Mesenchymal stem cell (in vitro differentiated cells and primary cell): Measurements from ENCODE around the gene COLGALT1.

ENCODE experiments used
- DNase-seq: peaks from one replicate; pipeline ENCODE4 v3.0.0-alpha.2; 2013
- H2AFZ ChIP-seq: one replicate; pipeline ENCODE4 v1.6.1; 2013; ENCODE audit warnings: low read depth, mild to moderate bottlenecking, control low read depth, inconsistent platforms, low read length, moderate library complexity
- H2AK5ac ChIP-seq: 2 replicates; pipeline ENCODE4 v1.6.1; 2013; ENCODE audit warnings: low read length, moderate library complexity, mild to moderate bottlenecking, inconsistent platforms; ENCODE audit not compliant: severe bottlenecking
- H2BK120ac ChIP-seq: one replicate; pipeline ENCODE4 v1.6.1; 2013; ENCODE audit warnings: low read depth, mild to moderate bottlenecking, inconsistent platforms, low read length, moderate library complexity
- H2BK12ac ChIP-seq, 2 experiments: one replicate each; pipeline ENCODE4 v1.6.1; 2013; ENCODE audit warnings: inconsistent platforms in 2 of 2, low read length in 2 of 2, mild to moderate bottlenecking in 2 of 2, moderate library complexity in 2 of 2, control low read depth in 1 of 2
- H2BK15ac ChIP-seq: one replicate; pipeline ENCODE4 v1.6.1; 2013; ENCODE audit warnings: mild to moderate bottlenecking, low read depth, inconsistent platforms; ENCODE audit not compliant: poor library complexity, severe bottlenecking
- H2BK5ac ChIP-seq: 2 replicates; pipeline ENCODE4 v1.6.1; 2013; ENCODE audit warnings: low read depth, mild to moderate bottlenecking, low read length, control low read depth, inconsistent platforms; ENCODE audit not compliant: poor library complexity, severe bottlenecking
- H3K14ac ChIP-seq, 2 experiments: one replicate each; pipeline ENCODE4 v1.6.1; 2013; ENCODE audit warnings: inconsistent platforms in 2 of 2, low read length in 2 of 2, control low read depth in 1 of 2, mild to moderate bottlenecking in 1 of 2, moderate library complexity in 1 of 2
- H3K18ac ChIP-seq, 2 experiments: one replicate each; pipeline ENCODE4 v1.6.1; 2013; ENCODE audit warnings: inconsistent platforms in 2 of 2, low read length in 2 of 2, control low read depth in 1 of 2, low read depth in 1 of 2, mild to moderate bottlenecking in 1 of 2
- H3K23ac ChIP-seq, 2 experiments: one replicate each; pipeline ENCODE4 v1.6.1; 2013; ENCODE audit warnings: inconsistent platforms in 2 of 2, low read length in 2 of 2, mild to moderate bottlenecking in 2 of 2, moderate library complexity in 2 of 2, control low read depth in 1 of 2
- H3K27ac ChIP-seq: 2 replicates; pipeline ENCODE4 v1.5.1; 2013; ENCODE audit warnings: mild to moderate bottlenecking, moderate library complexity, low read length, control low read depth, inconsistent platforms; ENCODE audit not compliant: poor library complexity, severe bottlenecking
- H3K27me3 ChIP-seq, 2 experiments: 2 replicates each; pipeline versions ENCODE4 v1.6.1 to v1.7.0; 2013; ENCODE audit warnings: low read length in 2 of 2, mild to moderate bottlenecking in 2 of 2, moderate library complexity in 2 of 2, control low read depth in 1 of 2, inconsistent platforms in 1 of 2; ENCODE audit not compliant: control insufficient read depth in 1 of 2, insufficient read depth in 1 of 2
- H3K36me3 ChIP-seq, 2 experiments: 2 replicates each; pipeline versions ENCODE4 v1.6.1 to v1.7.0; 2013; ENCODE audit warnings: low read length in 2 of 2, control low read depth in 1 of 2, inconsistent platforms in 1 of 2, low read depth in 1 of 2, mild to moderate bottlenecking in 1 of 2; ENCODE audit not compliant: insufficient read depth in 2 of 2, control insufficient read depth in 1 of 2
- H3K4ac ChIP-seq, 2 experiments: one replicate each; pipeline ENCODE4 v1.6.1; 2013; ENCODE audit warnings: inconsistent platforms in 2 of 2, low read length in 2 of 2, mild to moderate bottlenecking in 2 of 2, moderate library complexity in 2 of 2, control low read depth in 1 of 2, low read depth in 1 of 2
- H3K4me1 ChIP-seq: 2 replicates; pipeline ENCODE4 v1.6.1; 2013; ENCODE audit warnings: low read depth, low read length, control low read depth; ENCODE audit not compliant: control insufficient read depth, insufficient read depth
- H3K4me2 ChIP-seq: 2 replicates; pipeline ENCODE4 v1.6.1; 2013; ENCODE audit warnings: low read length, mild to moderate bottlenecking, inconsistent platforms; ENCODE audit not compliant: poor library complexity, severe bottlenecking
- H3K4me3 ChIP-seq, 2 experiments: 2 replicates each; pipeline versions ENCODE4 v1.5.1 to v1.7.0; 2013; ENCODE audit warnings: low read length in 2 of 2, mild to moderate bottlenecking in 2 of 2, control low read depth in 1 of 2, low read depth in 1 of 2; ENCODE audit not compliant: insufficient read depth in 1 of 2
- H3K79me1 ChIP-seq: replicated peaks from 2 replicates; pipeline ENCODE4 v1.6.1; 2013; ENCODE audit warnings: mild to moderate bottlenecking, control low read depth, low read length, inconsistent platforms; ENCODE audit not compliant: poor library complexity, severe bottlenecking
- H3K9ac ChIP-seq: 2 replicates; pipeline ENCODE4 v1.7.0; 2013; ENCODE audit warnings: mild to moderate bottlenecking, low read length, moderate library complexity
- H3K9me3 ChIP-seq: 2 replicates; pipeline ENCODE4 v1.7.0; 2013; ENCODE audit warnings: mild to moderate bottlenecking, low read length; ENCODE audit not compliant: control insufficient read depth
- H4K8ac ChIP-seq: one replicate; pipeline ENCODE4 v1.6.1; 2013; ENCODE audit warnings: inconsistent platforms, mild to moderate bottlenecking, low read length, moderate library complexity
- H4K91ac ChIP-seq: one replicate; pipeline ENCODE4 v1.6.1; 2013; ENCODE audit warnings: mild to moderate bottlenecking, low read length, inconsistent platforms
- WGBS: methylation state at CpG from one replicate; pipeline ENCODE4 v1.1.7; 2013; ENCODE audit warnings: mixed read lengths; 5-methylcytosine and 5-hydroxymethylcytosine counted together

COLGALT1 gene

DNA sequence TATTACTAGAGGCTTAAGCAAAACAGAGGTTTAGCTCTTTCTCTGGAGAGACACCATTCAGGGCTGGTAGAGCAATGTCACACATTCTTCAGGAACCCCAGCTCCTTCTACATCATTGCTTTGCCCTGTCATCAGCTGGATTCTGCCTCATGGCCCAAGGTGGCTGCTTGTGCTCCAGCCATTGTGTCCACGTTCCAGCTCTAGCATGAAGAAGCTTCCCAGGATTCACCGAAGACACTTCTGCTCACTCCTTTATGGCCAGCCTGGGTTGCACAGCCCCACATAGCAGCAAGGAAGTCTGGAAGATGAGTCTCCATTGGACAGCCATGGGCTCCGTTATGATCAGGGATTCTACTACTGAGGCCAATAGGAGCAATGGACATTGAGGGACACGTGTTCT, 30.8 kb upstream of the COLGALT1 start:
- WGBS: 98% methylated on average over 4 of the region's 4 CpGs
- H3K4me3 ChIP-seq: no peak overlapping the region

DNA sequence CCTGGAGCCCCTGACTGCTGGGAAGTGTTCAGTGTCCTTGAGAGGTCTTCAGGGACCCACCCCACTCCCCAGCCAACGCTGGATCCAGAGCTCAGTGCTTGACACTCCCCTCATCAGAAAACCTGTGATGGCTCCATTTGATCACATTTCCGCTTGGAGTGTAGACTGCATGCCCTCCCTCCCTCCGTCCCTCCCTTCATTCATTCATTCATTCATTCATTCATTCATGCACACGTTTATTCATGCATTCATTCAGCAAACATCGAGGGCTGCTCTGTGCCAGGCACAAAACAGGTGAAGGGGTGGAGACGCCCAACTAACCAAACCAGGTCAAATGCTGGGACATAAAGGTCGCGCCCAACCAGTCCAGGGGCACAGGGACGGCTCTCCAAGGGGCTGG, 30.3 kb upstream of the COLGALT1 start:
- H3K27ac ChIP-seq: no peak overlapping the region
- H3K9me3 ChIP-seq: peaks cover 16% of the 10 kb centered on the region
- DNase-seq: no peak
- peaks cover 2% of the 10 kb centered on the region for H3K4me1 ChIP-seq
- no peak overlapping the region for H3K4me3 ChIP-seq
- no peak overlapping the region for H3K14ac ChIP-seq
- no peaks in the 10 kb centered on the region for H3K79me1 ChIP-seq
- H4K91ac ChIP-seq: no peak overlapping the region
- no peak overlapping the region for H2AFZ ChIP-seq
- H2BK15ac ChIP-seq: no peak overlapping the region
- no peak overlapping the region for H2BK120ac ChIP-seq
- no peak overlapping the region for H3K4me2 ChIP-seq
- no peak overlapping the region for H2AK5ac ChIP-seq
- no peak overlapping the region for H3K23ac ChIP-seq
- no peak overlapping the region for H3K18ac ChIP-seq
- no peak overlapping the region for H3K9ac ChIP-seq
- WGBS: 86% methylated on average over 9 of the region's 9 CpGs
- H3K4ac ChIP-seq: no peak overlapping the region
- H2BK12ac ChIP-seq: no peak overlapping the region
- H3K27me3 ChIP-seq: peaks cover 0 to 14% of the 10 kb centered on the region in 2 experiments
- no peak overlapping the region for H4K8ac ChIP-seq
- no peak overlapping the region for H2BK5ac ChIP-seq
- peaks cover 10 to 12% of the 10 kb centered on the region in 2 experiments for H3K36me3 ChIP-seq

More for the DNA sequence above, 30.8 kb upstream of the COLGALT1 start:
- H2BK12ac ChIP-seq: no peak overlapping the region
- H3K27ac ChIP-seq: no peak overlapping the region
- no peak overlapping the region for H3K14ac ChIP-seq
- no peak overlapping the region for H3K18ac ChIP-seq
- H3K4me2 ChIP-seq: no peak overlapping the region
- H4K8ac ChIP-seq: no peak overlapping the region
- H2BK5ac ChIP-seq: no peak overlapping the region
- peaks cover 2% of the 10 kb centered on the region for H3K4me1 ChIP-seq
- no peak overlapping the region for H2BK120ac ChIP-seq
- no peak overlapping the region for H3K4ac ChIP-seq
- no peak overlapping the region for H2BK15ac ChIP-seq
- peaks cover 15 to 17% of the 10 kb centered on the region in 2 experiments for H3K36me3 ChIP-seq
- H3K27me3 ChIP-seq: peaks cover 0 to 14% of the 10 kb centered on the region in 2 experiments
- no peaks in the 10 kb centered on the region for H3K79me1 ChIP-seq
- H3K9me3 ChIP-seq: peaks cover 16% of the 10 kb centered on the region
- H2AFZ ChIP-seq: no peak overlapping the region
- no peak for DNase-seq
- H3K9ac ChIP-seq: no peak overlapping the region
- no peak overlapping the region for H4K91ac ChIP-seq
- H2AK5ac ChIP-seq: no peak overlapping the region
- H3K23ac ChIP-seq: no peak overlapping the region

DNA sequence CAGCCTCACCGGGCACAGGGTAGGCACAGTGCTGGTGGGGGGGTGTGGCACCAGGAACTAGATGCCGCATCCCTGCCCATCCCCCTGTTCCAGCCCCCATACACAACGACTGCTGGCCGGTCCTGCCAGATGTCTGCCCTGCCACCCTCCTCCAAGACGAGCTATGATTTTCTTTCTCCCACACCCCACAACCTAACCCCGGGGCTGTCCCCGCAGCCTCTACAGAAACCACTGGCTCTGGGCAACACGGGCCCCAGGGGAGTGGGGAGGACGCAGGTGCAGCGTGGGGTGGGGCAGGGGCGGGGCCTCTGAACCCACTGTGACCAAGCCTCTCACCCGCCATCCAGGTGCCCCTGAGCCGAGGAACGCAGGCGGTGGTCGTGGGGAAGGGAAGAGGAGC, 28.5 kb upstream of the COLGALT1 start:
- Histone ChIP-seq H3K79me1 (no peaks in the 10 kb centered on the region), H4K8ac (no peak overlapping the region), H2AK5ac (no peak overlapping the region), H3K4me3 (no peak overlapping the region), H2AFZ (no peak overlapping the region), H3K27ac (no peak overlapping the region), H3K27me3 (peaks cover 0 to 23% of the 10 kb centered on the region in 2 experiments), H3K4me1 (peaks cover 5% of the 10 kb centered on the region), H3K14ac (no peak overlapping the region), H3K4me2 (no peak overlapping the region), H2BK120ac (no peak overlapping the region), H3K9me3 (peaks cover 16% of the 10 kb centered on the region), H3K4ac (no peak overlapping the region), H3K18ac (no peak overlapping the region), H2BK5ac (no peak overlapping the region), H3K9ac (no peak overlapping the region), H2BK12ac (no peak overlapping the region), H4K91ac (no peak overlapping the region), H3K23ac (no peak overlapping the region), H3K36me3 (peaks cover 0 to 2% of the 10 kb centered on the region in 2 experiments), H2BK15ac (no peak overlapping the region)
- 66% methylated on average over 13 of the region's 16 CpGs for WGBS
- no peak for DNase-seq

DNA sequence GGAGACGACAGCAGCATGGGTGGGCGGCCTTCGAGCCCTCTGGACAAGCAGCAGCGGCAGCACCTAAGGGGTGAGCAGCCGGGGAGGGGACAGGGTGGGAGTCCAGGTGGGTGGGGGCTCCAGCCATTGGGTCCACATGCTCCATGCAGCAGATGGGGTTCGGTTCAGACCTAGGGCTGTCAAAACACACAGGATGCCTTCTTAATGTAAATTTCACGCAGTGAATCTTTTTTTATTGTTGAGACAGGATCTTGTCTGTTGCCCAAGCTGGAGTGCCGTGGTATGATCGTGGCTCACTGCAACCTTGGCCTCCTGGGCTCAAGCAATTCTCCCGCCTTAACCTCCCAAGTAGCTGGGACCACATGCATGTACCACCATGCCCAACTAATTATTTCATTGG, 28.1 kb upstream of the COLGALT1 start:
- Histone ChIP-seq H3K27me3 (peaks cover 0 to 27% of the 10 kb centered on the region in 2 experiments), H3K9ac (no peak overlapping the region), H2BK12ac (no peak overlapping the region), H3K14ac (no peak overlapping the region), H3K18ac (no peak overlapping the region), H2BK15ac (no peak overlapping the region), H3K4me3 (no peak overlapping the region), H3K9me3 (peaks cover 16% of the 10 kb centered on the region), H4K91ac (no peak overlapping the region), H3K27ac (no peak overlapping the region), H2BK120ac (no peak overlapping the region), H3K4ac (no peak overlapping the region), H2AFZ (no peak overlapping the region), H3K4me2 (no peak overlapping the region), H3K79me1 (no peaks in the 10 kb centered on the region), H4K8ac (no peak overlapping the region), H3K23ac (no peak overlapping the region), H2AK5ac (no peak overlapping the region), H3K4me1 (peaks cover 5% of the 10 kb centered on the region), H2BK5ac (no peak overlapping the region), H3K36me3 (peaks cover 0 to 2% of the 10 kb centered on the region in 2 experiments)
- DNase-seq: no peak
- 85% methylated on average over 9 of the region's 10 CpGs for WGBS
